ENCODE data around the gene FOXE3. TPM values are rescaled to one million over a fixed set of nuclear protein-coding genes. Genes with fewer than 3 reads are reported as not detected.

The FOXE3 gene
- total RNA-seq, 3 donors from 2014 or later, result 0.23 to 0.39 TPM; not detected in 1

GRCh38 chr1:47437447-47438164 lies 21.5 kb downstream of the FOXE3 start, which contains the start of gene FOXD2:
TSS of gene FOXD2 (plus strand) at chr1:47438044. CDS start at chr1:47438136, 92 bp downstream.
- ATAC-seq, result peak; percentile 82
- Histone ChIP-seq H3K4me3 (peak within 1 kb of the TSS; percentile 62), H3K9me3 (no peaks in the 10 kb centered on the region), H3K36me3 (ENCODE audit: low read depth) (no peaks in the 10 kb centered on the region), H3K4me1 (ENCODE audit: low read depth) (peaks cover 11% of the 10 kb centered on the region)
- TF ChIP-seq CTCF (IDR thresholded peaks at IDR 0.05), result peak; percentile 99
- peak; percentile 94 to 97 (median 96) for DNase-seq
- intact Hi-C loops (cut with DNase I, micrococcal nuclease), result no loop called here

GRCh38 chr1:47438165-47439016 lies 22.3 kb downstream of the FOXE3 start:
- ATAC-seq (no peak), DNase-seq (peak; percentile 35 to 69 (median 59))
- Histone ChIP-seq H3K36me3 (ENCODE audit: low read depth) (no peaks in the 10 kb centered on the region), H3K4me1 (ENCODE audit: low read depth) (peaks cover 8% of the 10 kb centered on the region), H3K4me3 (peak overlapping the region; percentile 62), H3K9me3 (no peaks in the 10 kb centered on the region)
- no peak for TF ChIP-seq CTCF (IDR thresholded peaks at IDR 0.05)
- intact Hi-C loops (cut with DNase I, micrococcal nuclease), result no loop called here

GRCh38 chr1:47439017-47439818 lies 23.1 kb downstream of the FOXE3 start:
- DNase-seq, result peak in 2 of 3 donors; percentile 35 to 54
- no peaks in the 10 kb centered on the region for H3K36me3 ChIP-seq (ENCODE audit: low read depth)
- H3K4me1 ChIP-seq (ENCODE audit: low read depth), result peaks cover 5% of the 10 kb centered on the region
- ATAC-seq, result no peak
- intact Hi-C loops (cut with DNase I, micrococcal nuclease), result no loop called here
- no peak for TF ChIP-seq CTCF (IDR thresholded peaks at IDR 0.05)
- no peaks in the 10 kb centered on the region for H3K9me3 ChIP-seq
- H3K4me3 ChIP-seq, result peak overlapping the region; percentile 62

GRCh38 chr1:47439819-47440598 lies 23.9 kb downstream of the FOXE3 start:
- no peak for TF ChIP-seq CTCF (IDR thresholded peaks at IDR 0.05)
- peak in 1 of 3 donors; percentile 40 for DNase-seq
- Histone ChIP-seq H3K36me3 (ENCODE audit: low read depth) (no peaks in the 10 kb centered on the region), H3K9me3 (no peaks in the 10 kb centered on the region), H3K4me3 (peak overlapping the region; percentile 62), H3K4me1 (ENCODE audit: low read depth) (peaks cover 5% of the 10 kb centered on the region)
- intact Hi-C loops (cut with DNase I, micrococcal nuclease), result no loop called here
- no peak for ATAC-seq

All from mucosa of descending colon (tissue), 3 donors.